NCI-H748 (cell line): Measurements from ENCODE around the gene KCND3.
A peak's percentile ranks its signal among the peaks of the same experiment; 100 is the strongest.

Experiments used
- DNase-seq: peaks from one replicate; lab custom pipeline; 2025; ENCODE audit not compliant: unreplicated experiment; lab: John Stamatoyannopoulos, UW

The KCND3 gene

DNA sequence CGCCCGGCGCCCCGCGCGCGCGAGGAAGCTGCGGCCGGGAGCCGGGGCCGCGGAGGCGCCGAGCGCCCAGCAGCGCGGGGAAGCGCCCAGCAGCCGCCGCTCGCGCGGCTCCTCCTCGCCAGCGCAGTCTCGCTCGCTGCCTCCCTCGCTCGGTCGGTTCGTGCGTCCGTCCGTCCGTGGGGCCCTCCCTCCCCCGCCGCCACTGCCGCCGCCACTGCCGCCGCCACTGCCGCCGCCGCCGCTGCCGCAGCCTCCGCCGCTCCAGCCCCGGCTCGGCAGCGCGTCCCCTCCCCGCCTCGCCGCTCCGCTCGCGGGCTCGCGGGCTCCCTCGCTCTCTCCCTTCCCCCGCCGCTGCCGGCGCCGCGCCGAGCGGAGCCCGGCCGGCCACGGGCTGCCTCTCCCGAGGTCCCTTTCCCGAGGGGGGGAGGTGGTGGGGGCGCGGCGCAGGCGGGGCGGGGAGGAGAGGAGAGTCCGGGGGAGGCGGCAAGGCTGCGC lies at the start of gene KCND3:
TSS of gene KCND3 (minus strand) at position 138 of the 495 bp plus-strand sequence.
- DNase-seq: peak; percentile 61

GRCh38 chr1:112034277-112034676 lies 44.8 kb upstream of the KCND3 start:
- no peak for DNase-seq

GRCh38 chr1:112033439-112034120 lies 44.1 kb upstream of the KCND3 start:
- DNase-seq: no peak

DNA sequence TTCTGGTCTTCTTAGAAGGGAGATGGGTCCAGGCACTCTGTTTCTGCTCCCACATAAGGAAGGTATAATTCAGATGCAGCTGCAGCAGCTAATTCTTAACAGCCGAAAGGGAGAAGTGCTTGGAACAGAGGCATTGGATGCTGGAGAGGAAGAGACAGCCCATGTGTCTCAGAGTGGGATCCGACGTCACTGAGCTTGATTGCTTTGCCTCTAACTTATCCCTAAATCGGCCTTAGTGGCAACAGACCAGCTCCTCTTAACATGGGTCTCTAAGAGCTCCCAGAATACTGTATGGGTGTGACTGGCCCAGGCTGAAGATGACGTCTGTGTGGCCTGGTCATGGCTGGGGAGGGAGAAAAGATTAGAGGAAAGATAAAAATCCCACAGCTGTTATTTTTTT lies 40.7 kb upstream of the KCND3 start:
- no peak for DNase-seq

DNA sequence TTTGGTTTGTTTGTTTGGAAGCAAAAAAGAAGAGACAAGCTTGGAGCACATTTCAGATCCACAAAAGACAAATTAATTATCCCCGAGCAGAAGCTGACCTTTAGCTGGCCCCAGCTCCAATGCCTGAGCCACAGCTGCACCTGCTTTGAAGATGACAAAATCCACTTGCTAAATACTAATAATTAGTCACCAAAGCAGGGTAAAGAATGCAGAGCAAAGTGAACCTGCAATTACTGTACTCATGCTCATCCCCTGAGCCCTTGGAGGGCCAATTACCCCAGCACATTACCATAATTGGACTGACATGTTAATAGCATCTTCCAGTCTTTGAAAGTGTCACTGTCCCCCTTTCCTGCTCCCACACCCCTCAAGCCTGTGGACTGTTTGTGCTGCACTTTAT lies 38.2 kb upstream of the KCND3 start:
- DNase-seq: peak; percentile 98

GRCh38 chr1:112026501-112026900 lies 37.0 kb upstream of the KCND3 start:
- DNase-seq: no peak

DNA sequence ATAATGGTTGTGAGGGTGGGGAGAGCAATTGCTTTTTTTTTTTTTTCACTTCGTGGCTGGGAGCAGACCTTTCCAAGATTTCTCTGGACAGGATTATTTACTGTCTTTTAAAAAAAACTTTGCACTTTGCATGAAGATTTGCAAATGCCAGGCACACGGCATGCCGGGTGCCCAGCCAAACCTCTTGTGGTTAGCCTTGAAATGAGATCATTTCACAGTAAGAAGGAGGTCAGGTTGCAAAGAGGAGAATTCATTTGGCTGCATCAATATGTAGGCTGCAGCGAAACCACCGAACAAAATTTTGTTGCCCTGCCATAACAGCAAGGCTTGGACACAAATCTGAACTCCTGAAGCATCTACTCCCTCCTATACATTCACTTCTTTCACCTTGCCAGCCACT lies 36.5 kb upstream of the KCND3 start:
- DNase-seq: no peak

GRCh38 chr1:112021263-112021662 lies 31.8 kb upstream of the KCND3 start:
- DNase-seq: no peak

DNA sequence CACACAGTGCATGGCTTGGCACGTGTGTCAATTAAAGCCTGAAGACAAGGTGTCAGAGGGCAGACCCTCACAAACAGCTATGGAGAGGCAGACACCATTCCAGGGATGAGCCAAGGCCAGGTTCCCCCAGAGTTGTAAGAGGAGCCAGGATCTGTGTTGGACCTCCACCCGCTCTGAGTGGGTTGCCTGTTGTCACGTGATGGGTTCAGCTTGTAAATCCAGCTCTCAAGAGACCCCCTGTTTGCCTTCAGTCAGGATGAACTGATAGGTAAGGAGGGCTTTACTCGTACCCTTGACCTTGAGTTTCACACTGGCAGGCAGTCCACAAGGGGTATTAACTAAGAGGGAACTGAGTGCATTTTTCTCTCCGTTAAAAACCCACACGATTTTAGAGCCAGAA lies 27.7 kb upstream of the KCND3 start:
- no peak for DNase-seq

DNA sequence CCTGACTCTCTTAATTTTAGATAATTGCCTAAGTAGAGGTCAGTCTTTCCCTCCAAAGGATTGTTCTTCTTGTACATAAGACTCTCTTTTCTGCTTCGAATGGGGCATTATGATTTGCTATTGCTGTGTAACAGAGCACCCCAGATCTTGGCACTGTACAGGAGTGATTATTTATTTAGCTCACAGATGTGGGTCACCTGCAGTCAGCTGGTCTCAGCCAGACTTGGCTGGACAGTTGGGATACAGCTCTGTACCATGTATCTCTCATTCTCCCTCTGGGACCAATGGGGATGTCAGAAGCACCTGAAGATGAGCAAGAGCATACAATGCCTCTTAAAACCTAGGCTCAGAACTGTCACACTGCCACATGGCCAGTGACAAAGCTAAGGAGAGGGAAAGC lies 23.4 kb upstream of the KCND3 start:
- no peak for DNase-seq

DNA sequence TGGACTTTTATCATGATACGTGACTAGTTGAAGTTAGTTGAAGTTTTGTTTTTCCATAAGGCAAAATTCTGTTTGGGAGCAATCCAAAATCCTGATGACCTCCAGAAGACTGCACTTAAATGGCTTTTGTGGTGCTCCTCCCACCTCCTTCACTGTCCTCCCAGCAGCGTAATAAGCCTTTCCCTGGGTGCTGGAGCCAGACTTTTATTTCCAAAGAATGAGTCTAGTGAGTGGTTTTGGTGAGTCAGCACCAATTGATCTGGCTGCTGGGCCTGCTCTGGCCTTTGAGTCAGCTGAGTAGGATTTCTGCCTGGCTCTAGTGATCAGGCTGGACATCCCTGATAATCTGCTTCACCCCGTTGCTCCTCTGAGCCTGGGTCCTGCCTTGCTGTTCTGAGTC lies 21.7 kb upstream of the KCND3 start:
- DNase-seq: no peak

- DNase-seq: no peak
Observed at GRCh38 chr1:112007169-112007568, 17.7 kb upstream of the KCND3 start.

DNA sequence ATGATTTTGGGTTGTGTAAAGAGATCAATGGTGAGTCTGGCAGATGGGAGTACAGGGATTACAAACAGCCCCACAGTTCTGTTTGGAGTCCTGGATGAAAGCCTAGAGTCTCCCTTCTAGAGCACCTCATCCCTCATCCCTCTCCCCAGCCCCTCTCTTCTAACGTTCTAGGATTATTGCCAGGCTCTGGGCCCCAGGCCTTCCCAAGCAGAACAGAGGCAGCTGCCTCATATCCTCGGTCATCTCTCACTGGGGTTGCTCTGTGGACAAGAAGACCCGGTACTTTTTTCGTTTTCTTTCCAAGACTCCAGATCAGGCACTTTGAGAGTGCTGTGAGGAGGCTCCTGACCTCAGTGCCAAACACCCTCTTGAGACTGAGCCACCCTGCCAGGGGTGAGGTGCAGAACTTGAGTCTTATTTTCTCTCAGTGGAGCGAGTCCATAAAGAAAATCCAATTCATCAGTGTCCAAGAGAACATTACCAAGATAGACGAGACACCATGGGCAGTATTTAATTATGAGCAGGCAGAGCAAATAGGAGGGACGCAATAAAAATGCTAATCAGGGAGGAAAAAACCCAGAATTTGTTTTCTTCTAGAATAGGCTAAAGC lies 17.1 kb upstream of the KCND3 start:
- DNase-seq: no peak

DNA sequence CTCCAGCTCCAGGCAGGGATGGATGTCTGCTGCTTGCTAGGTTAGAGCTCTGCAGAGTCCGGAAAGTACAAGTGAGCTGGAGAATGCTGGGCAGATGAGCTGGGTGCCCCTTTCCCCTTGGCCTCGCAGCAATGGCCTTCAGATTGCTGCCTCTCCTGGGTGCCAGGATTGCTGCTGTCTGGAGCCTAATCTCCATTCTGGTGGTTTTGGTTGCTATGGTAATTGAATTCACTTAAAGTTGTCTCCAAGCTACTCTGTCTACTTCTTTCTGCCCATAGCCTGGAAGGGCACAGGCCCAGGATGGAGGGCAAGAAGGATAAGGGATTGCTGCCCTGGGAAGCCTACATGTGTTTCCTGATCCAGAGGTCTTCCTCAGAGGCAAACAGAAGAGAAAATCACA lies 14.6 kb upstream of the KCND3 start:
- no peak for DNase-seq

DNA sequence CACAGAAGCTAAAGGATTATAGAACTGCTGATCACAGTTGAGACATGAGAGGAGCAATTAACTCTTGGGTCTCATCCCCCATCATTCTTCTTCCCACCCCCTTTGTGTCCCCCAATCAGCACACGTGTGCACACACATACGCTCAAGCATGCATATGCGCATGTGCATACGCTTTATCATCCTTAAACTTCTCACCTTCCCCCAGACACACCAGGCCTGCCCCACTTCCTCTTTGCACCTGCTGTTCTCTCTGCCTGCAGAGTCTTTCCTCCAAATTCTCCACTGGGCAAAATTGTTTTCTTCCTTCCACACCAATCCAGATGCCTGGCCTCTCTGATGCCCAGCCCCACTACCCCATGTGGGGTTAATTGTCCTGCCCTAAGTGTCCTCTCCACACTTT lies 13.0 kb upstream of the KCND3 start:
- DNase-seq: no peak

GRCh38 chr1:112001436-112001835 lies 12.0 kb upstream of the KCND3 start:
- no peak for DNase-seq

- DNase-seq: no peak
Observed at GRCh38 chr1:112000048-112000447, 10.6 kb upstream of the KCND3 start.

- DNase-seq: no peak
Observed at GRCh38 chr1:111998332-111998731, 8.9 kb upstream of the KCND3 start.

DNA sequence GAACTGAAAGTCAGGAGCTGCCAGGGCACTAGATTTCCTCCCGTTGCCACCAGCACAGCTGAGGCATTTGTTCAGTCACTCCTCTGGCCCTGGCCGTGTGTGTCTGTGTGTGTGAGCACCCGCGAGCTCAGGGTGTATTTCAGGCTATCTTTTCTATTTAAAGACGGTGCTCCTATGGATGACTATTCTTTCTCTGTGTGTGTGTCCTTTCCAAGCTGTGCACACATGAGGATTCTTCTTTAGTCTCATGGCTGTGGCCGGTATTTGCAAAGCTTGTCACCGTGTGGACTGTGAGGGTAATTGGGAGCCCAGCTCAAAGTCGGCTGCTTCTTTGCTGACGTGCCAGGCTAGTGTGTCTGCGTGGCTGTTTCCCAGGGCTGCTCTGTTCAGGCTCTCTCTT lies 3.0 kb upstream of the KCND3 start:
- DNase-seq: no peak

DNA sequence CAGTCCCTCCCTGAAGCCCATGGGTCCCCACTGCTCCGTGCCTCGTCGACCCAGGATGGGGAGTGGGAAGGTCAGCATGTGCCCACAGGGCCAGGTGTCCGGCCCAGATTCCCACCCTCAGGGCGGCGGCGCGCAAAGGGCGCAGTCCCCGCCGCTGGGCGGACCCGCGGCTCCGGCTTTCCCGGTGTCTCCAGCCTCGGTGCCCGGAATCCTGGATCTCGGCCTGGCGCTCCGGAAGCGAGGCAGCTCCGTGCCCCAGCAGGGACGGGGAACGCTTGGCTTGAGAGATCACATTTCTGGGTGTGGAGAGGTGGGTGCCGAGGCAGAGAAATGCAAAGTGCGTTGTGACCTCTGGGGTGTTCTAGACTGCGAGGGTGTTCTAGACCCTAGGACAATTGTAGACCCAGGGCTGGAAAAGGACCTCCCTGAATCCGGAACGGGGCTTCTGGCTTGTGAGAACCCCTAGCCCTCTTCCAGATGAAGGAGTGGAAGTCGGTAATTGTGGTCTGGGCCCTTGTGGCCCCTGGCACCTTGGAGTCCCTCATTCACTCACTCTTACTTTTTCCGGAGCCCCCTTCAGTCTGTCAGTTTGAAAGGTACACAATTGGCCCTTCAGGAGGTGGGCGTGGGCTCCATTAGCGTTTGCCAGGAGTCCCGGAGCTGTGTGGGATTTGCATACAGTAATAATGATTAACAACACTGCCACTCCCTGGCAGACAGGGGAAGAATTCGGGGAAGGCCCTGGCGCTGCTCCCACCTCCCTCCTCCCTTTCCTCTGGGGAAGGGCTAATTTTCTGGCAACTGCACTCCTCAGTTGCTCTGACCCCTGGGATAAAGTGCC lies 1.6 kb upstream of the KCND3 start:
- DNase-seq: peak; percentile 91

GRCh38 chr1:111990026-111990877 lies 784 bp upstream of the KCND3 start:
- DNase-seq: peak; percentile 61
